ENCODE results near the gene OSBPL5. TPM values are rescaled to one million over a fixed set of nuclear protein-coding genes. Genes with fewer than 3 reads are reported as not detected.

The OSBPL5 gene
- polyA plus RNA-seq, 2 of the 4 experiments (the other 2 are of a cell fraction) = 1.6 to 4.6 TPM

GRCh38 chr11:3159296-3160190 is 5.6 kb downstream of the OSBPL5 start (continued):
- no peak for TF ChIP-seq ATOH8 (CRISPR knock-in tag; IDR thresholded peaks at IDR 0.05; ENCODE audit: low read depth)
- TF ChIP-seq NPAS2 (CRISPR knock-in tag; IDR thresholded peaks at IDR 0.05; ENCODE audit: borderline replicate concordance) = no peak
- TF ChIP-seq FOSL2 (IDR thresholded peaks at IDR 0.05) = no peak
- no peak for TF ChIP-seq FOSL2 (CRISPR knock-in tag; IDR thresholded peaks at IDR 0.05)
- no peak for TF ChIP-seq RFX5 (IDR thresholded peaks at IDR 0.05)
- TF ChIP-seq CHD2 (IDR thresholded peaks at IDR 0.05; ENCODE audit: low read length, partially characterized antibody) = no peak
- no peak for TF ChIP-seq FOXS1 (CRISPR knock-in tag; IDR thresholded peaks at IDR 0.05)

GRCh38 chr11:3158821-3159220 is 6.3 kb downstream of the OSBPL5 start:
- 89% methylated on average over 13 of the region's 13 CpGs for WGBS (ENCODE audit: missing lambda C conversion rate)

GRCh38 chr11:3158131-3158591 is 6.9 kb downstream of the OSBPL5 start:
- Histone ChIP-seq H3K4me3 (no peak overlapping the region), H3K9me3 (no peaks in the 10 kb centered on the region), H3K4me1 (peaks cover 12% of the 10 kb centered on the region; the same call in 2 of the 3 replicates), H3K27ac (no peak overlapping the region), H3K4me2 (no peak overlapping the region)
- no peak for FAIRE-seq
- DNase-seq (ENCODE audit: low read depth in 1 of 2, low spot score in 1 of 2) = no peak
- no peak for ATAC-seq
- POLR2A ChIA-PET = no interaction called here
- 95% methylated on average over 12 of the region's 18 CpGs for WGBS (ENCODE audit: missing lambda C conversion rate)
- CTCF ChIA-PET = interaction anchor here (0.6 kb wide), 1 partner anchor 1531 kb away, joined by 3 read pairs; no protein-coding TSS in a partner anchor
- TF ChIP-seq NFE2L2 (conservative IDR thresholded peaks at IDR 0.05; ENCODE audit: low read length) (no peak), HES2 (IDR thresholded peaks at IDR 0.05) (no peak), TFCP2L1 (CRISPR knock-in tag; IDR thresholded peaks at IDR 0.05) (no peak), MAFK (IDR thresholded peaks at IDR 0.05; ENCODE audit: partially characterized antibody) (no peak), JUN (IDR thresholded peaks at IDR 0.05) (no peak), PHF8 (IDR thresholded peaks at IDR 0.05; ENCODE audit: borderline replicate concordance, low read depth) (no peak), ATOH8 (CRISPR knock-in tag; IDR thresholded peaks at IDR 0.05; ENCODE audit: low read depth) (no peak), EP300 (IDR thresholded peaks at IDR 0.05) (no peak), POLR2AphosphoS2 (conservative IDR thresholded peaks at IDR 0.05; ENCODE audit: low read length) (no peak), BHLHE40 (IDR thresholded peaks at IDR 0.05; ENCODE audit: low read depth, low read length) (no peak), NPAS2 (CRISPR knock-in tag; IDR thresholded peaks at IDR 0.05; ENCODE audit: borderline replicate concordance) (no peak), REST (IDR thresholded peaks at IDR 0.05) (no peak), POLR2A (IDR thresholded peaks at IDR 0.05; ENCODE audit: low read length) (no peak)

More at GRCh38 chr11:3158821-3159220, 6.3 kb downstream of the OSBPL5 start:
- Histone ChIP-seq H3K4me2 (no peak overlapping the region), H3K4me1 (peaks cover 8% of the 10 kb centered on the region; the same call in 2 of the 3 replicates), H3K4me3 (no peak overlapping the region), H3K27ac (no peak overlapping the region), H3K9me3 (no peaks in the 10 kb centered on the region)
- ChIA-PET CTCF (interaction anchor here (0.7 kb wide), 1 partner anchor 68 kb away, joined by 4 read pairs; no protein-coding TSS in a partner anchor), POLR2A (no interaction called here)
- DNase-seq (ENCODE audit: low read depth in 1 of 2, low spot score in 1 of 2) (no peak), FAIRE-seq (no peak), ATAC-seq (no peak)
- TF ChIP-seq SREBF2 (IDR thresholded peaks at IDR 0.05) (no peak), HOXB13 (CRISPR knock-in tag; IDR thresholded peaks at IDR 0.05; ENCODE audit: low read depth) (no peak), FOSL2 (IDR thresholded peaks at IDR 0.05) (no peak), FOSL2 (CRISPR knock-in tag; IDR thresholded peaks at IDR 0.05) (no peak), NR3C1 (IDR thresholded peaks at IDR 0.05) (no peak), FOXS1 (CRISPR knock-in tag; IDR thresholded peaks at IDR 0.05) (no peak), FOSB (CRISPR knock-in tag; IDR thresholded peaks at IDR 0.05) (no peak), CBX2 (IDR thresholded peaks at IDR 0.05; ENCODE audit: borderline replicate concordance, low read depth) (no peak), ZC3H11A (IDR thresholded peaks at IDR 0.05) (no peak), HOXB5 (CRISPR knock-in tag; IDR thresholded peaks at IDR 0.05) (no peak), NFE2L2 (conservative IDR thresholded peaks at IDR 0.05; ENCODE audit: low read length) (no peak), NPAS2 (CRISPR knock-in tag; IDR thresholded peaks at IDR 0.05; ENCODE audit: borderline replicate concordance) (no peak), CHD2 (IDR thresholded peaks at IDR 0.05; ENCODE audit: low read length, partially characterized antibody) (no peak), BHLHE40 (IDR thresholded peaks at IDR 0.05; ENCODE audit: low read depth, low read length) (no peak), RARB (CRISPR knock-in tag; IDR thresholded peaks at IDR 0.05) (no peak), USF2 (IDR thresholded peaks at IDR 0.05) (no peak), RNF2 (IDR thresholded peaks at IDR 0.05; ENCODE audit: borderline replicate concordance, low read depth) (no peak), ATOH8 (CRISPR knock-in tag; IDR thresholded peaks at IDR 0.05; ENCODE audit: low read depth) (no peak)
